A673 (cell line): ENCODE measurements around the gene AOPEP. TPM values are rescaled to one million over a fixed set of nuclear protein-coding genes. Genes with fewer than 3 reads are reported as not detected.

ENCODE experiments used
- BruUV-seq: library from RNA; stranded (reverse); fragments of 400-500 nt; replicated peaks from 2 replicates; lab custom pipeline; 2021; lab: Mats Ljungman, UMichigan
- CTCF ChIA-PET: fragments of 300-600 bp; sonication (Branson Sonifier 250); formaldehyde crosslinking; loops from one replicate; lab custom pipeline; 2022; ENCODE audit warnings: antibody characterized with exemption; lab: Charles Lee
- POLR2A ChIA-PET: fragments of 300-600 bp; sonication (Branson Sonifier 250); formaldehyde crosslinking; loops from one replicate; lab custom pipeline; 2022; ENCODE audit warnings: antibody characterized with exemption; ENCODE audit not compliant: low non-redundant PET; lab: Charles Lee
- DNase-seq: peaks from one replicate; pipeline ENCODE4 v3.0.0-alpha.2; 2015; ENCODE audit warnings: low spot score
- H3K27ac ChIP-seq: fragments of 200-600 bp; sonication (generic); 2 replicates; pipeline ENCODE4 v1.5.1; 2016; ENCODE audit warnings: mixed run types, low read depth, mild to moderate bottlenecking, mixed read lengths, antibody characterized with exemption, low read length; ENCODE audit not compliant: poor library complexity, severe bottlenecking
- H3K27me3 ChIP-seq: fragments of 200-600 bp; sonication (generic); replicated peaks from 2 replicates; pipeline ENCODE4 v1.6.1; 2017; ENCODE audit warnings: mixed run types, low read depth, mild to moderate bottlenecking, mixed read lengths, antibody characterized with exemption, low read length; ENCODE audit not compliant: insufficient read depth, poor library complexity
- H3K36me3 ChIP-seq: fragments of 200-600 bp; sonication (generic); 2 replicates; pipeline ENCODE4 v1.6.1; 2016; ENCODE audit warnings: mixed run types, mild to moderate bottlenecking, mixed read lengths, antibody characterized with exemption, low read length; ENCODE audit not compliant: insufficient read depth, poor library complexity, severe bottlenecking
- H3K4me1 ChIP-seq: fragments of 200-600 bp; sonication (generic); 2 replicates; pipeline ENCODE4 v1.6.1; 2017; ENCODE audit warnings: mixed run types, mild to moderate bottlenecking, mixed read lengths, antibody characterized with exemption, low read length; ENCODE audit not compliant: insufficient read depth, poor library complexity, severe bottlenecking
- H3K4me3 ChIP-seq: fragments of 200-600 bp; sonication (generic); 2 replicates; pipeline ENCODE4 v1.5.1; 2016; ENCODE audit warnings: low read depth, mixed run types, mild to moderate bottlenecking, mixed read lengths, low read length; ENCODE audit not compliant: poor library complexity, severe bottlenecking
- H3K9me3 ChIP-seq: fragments of 200-600 bp; sonication (generic); 2 replicates; pipeline ENCODE4 v1.6.1; 2016; ENCODE audit warnings: mixed run types, low read depth, mild to moderate bottlenecking, mixed read lengths, antibody characterized with exemption, low read length; ENCODE audit not compliant: poor library complexity, severe bottlenecking
- EZH2 ChIP-seq: fragments of 200-600 bp; sonication (generic); IDR thresholded peaks from 2 replicates; pipeline ENCODE4 v1.6.1; 2017; ENCODE audit warnings: borderline replicate concordance, low read depth, mild to moderate bottlenecking, mixed read lengths, antibody characterized with exemption, low read length; ENCODE audit not compliant: poor library complexity, severe bottlenecking
- intact Hi-C: fragments of 100-400 bp; cut with micrococcal nuclease; formaldehyde crosslinking; loops from one replicate; pipeline ENCODE4 v1.10.0; 2022; ENCODE audit not compliant: unreplicated experiment
- total RNA-seq: library from RNA; stranded (reverse); gene quantifications from 2 replicates; pipeline ENCODE4 v1.2.3, GENCODE V29; 2021
- TF ChIP-seq, protein P1 (sequence below): fragments of 300-800, 200-600 bp; sonication (generic); conservative IDR thresholded peaks from 2 replicates; pipeline ENCODE4 v1.5.1; 2017; ENCODE audit warnings: low read depth, mild to moderate bottlenecking, antibody characterized with exemption, low read length, moderate library complexity, mixed read lengths

AOPEP gene
- total RNA-seq, 1 experiment from 2014 or later: 17.5 TPM

- Histone ChIP-seq H3K27me3 (no peaks in the 10 kb centered on the region), H3K36me3 (no peaks in the 10 kb centered on the region), H3K27ac (peak overlapping the region; percentile 45), H3K4me1 (peaks cover 34% of the 10 kb centered on the region), H3K9me3 (no peaks in the 10 kb centered on the region), H3K4me3 (no peak overlapping the region)
- CTCF ChIA-PET: no interaction called here
- peak; percentile 85 for DNase-seq
- TF ChIP-seq EZH2: no peak
- TF ChIP-seq, protein P1, sequence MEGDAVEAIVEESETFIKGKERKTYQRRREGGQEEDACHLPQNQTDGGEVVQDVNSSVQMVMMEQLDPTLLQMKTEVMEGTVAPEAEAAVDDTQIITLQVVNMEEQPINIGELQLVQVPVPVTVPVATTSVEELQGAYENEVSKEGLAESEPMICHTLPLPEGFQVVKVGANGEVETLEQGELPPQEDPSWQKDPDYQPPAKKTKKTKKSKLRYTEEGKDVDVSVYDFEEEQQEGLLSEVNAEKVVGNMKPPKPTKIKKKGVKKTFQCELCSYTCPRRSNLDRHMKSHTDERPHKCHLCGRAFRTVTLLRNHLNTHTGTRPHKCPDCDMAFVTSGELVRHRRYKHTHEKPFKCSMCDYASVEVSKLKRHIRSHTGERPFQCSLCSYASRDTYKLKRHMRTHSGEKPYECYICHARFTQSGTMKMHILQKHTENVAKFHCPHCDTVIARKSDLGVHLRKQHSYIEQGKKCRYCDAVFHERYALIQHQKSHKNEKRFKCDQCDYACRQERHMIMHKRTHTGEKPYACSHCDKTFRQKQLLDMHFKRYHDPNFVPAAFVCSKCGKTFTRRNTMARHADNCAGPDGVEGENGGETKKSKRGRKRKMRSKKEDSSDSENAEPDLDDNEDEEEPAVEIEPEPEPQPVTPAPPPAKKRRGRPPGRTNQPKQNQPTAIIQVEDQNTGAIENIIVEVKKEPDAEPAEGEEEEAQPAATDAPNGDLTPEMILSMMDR: peak; percentile 40; the same call in 1 of the 2 replicates
- BruUV-seq: no TSS peak
- POLR2A ChIA-PET: no interaction called here
- intact Hi-C loops: no loop called here
These were observed 299.0 kb downstream of the AOPEP start for GRCh38 chr9:95025213-95026147.

GRCh38 chr9:95026148-95026524, 299.6 kb downstream of the AOPEP start:
- no peak overlapping the region for H3K4me3 ChIP-seq
- no peak for DNase-seq
- TF ChIP-seq, protein P1: no peak
- CTCF ChIA-PET: no interaction called here
- POLR2A ChIA-PET: no interaction called here
- H3K27me3 ChIP-seq: no peaks in the 10 kb centered on the region
- no peaks in the 10 kb centered on the region for H3K36me3 ChIP-seq
- BruUV-seq: no TSS peak
- H3K27ac ChIP-seq: peak overlapping the region; percentile 45
- H3K9me3 ChIP-seq: no peaks in the 10 kb centered on the region
- peaks cover 40% of the 10 kb centered on the region for H3K4me1 ChIP-seq
- intact Hi-C loops: no loop called here

DNA sequence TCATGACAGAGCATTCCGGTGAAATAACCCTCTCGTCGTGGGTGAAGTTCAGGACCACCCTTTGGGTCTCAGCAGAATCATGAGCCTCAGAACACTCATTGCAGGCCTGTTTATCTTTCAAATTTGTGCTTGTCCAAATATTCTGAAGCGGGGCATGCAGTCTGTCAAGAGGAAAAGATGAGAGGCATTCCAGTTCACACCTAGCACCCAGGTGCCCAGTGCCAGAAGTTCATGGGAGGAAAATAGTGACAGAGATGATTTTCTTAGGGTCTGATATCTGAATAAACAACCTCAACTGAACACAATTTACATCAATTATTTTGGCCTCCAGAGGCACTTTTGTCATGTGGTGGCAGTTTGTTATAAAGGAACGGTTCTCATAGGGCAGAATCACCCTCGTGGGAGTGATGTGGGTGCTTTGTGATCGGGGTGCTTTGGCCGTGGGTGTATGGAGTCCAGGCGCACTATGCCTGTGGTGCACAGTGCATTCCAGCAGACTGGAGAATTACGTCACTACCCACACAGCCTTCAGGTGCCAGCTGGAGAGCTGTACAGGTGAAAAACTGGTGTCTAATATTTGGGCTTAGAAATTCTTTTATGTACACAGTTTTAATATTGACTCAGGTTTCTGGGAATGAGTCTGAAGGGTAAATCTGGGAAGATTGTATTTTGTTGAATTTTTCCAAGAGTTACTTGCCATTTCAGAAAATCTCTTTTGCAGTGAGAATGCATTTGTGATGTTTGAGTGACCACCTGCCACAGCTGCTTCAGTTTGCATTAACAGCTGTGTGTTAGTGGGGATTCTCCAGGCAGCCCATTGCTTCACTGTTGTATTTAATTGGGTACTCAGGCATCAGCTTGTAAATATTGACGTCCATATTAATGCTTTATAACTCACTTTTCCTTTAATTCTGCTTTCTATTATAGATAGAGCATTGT, 301.7 kb downstream of the AOPEP start:
- no peak overlapping the region for H3K27ac ChIP-seq
- no peak for DNase-seq
- H3K4me3 ChIP-seq: no peak overlapping the region
- no peaks in the 10 kb centered on the region for H3K9me3 ChIP-seq
- intact Hi-C loops: no loop called here
- H3K27me3 ChIP-seq: no peaks in the 10 kb centered on the region
- TF ChIP-seq EZH2: no peak
- TF ChIP-seq, protein P1: no peak
- BruUV-seq: no TSS peak
- H3K36me3 ChIP-seq: no peaks in the 10 kb centered on the region
- ChIA-PET POLR2A (no interaction called here), CTCF (no interaction called here)
- peaks cover 39% of the 10 kb centered on the region for H3K4me1 ChIP-seq
